Endodermal cell (in vitro differentiated cells): ENCODE measurements around the gene IQCF6. TPM values are rescaled to one million over a fixed set of nuclear protein-coding genes. Genes with fewer than 3 reads are reported as not detected.

Experiments used
- DNase-seq: peaks from one replicate; pipeline ENCODE4 v3.0.0-alpha.2; 2017
- H3K27ac ChIP-seq: 2 replicates; pipeline ENCODE4 v1.5.1; 2013; ENCODE audit warnings: mild to moderate bottlenecking, low read depth, low read length, moderate library complexity
- H3K27me3 ChIP-seq: 2 replicates; pipeline ENCODE4 v1.6.1; 2013; ENCODE audit warnings: mild to moderate bottlenecking, low read length, moderate library complexity; ENCODE audit not compliant: insufficient read depth, control insufficient read depth, poor library complexity, severe bottlenecking
- H3K36me3 ChIP-seq: 2 replicates; pipeline ENCODE4 v1.7.0; 2013; ENCODE audit warnings: mild to moderate bottlenecking, low read length, moderate library complexity; ENCODE audit not compliant: control insufficient read depth, insufficient read depth
- H3K4me1 ChIP-seq: one replicate; pipeline ENCODE4 v1.7.0; 2013; ENCODE audit warnings: low read length; ENCODE audit not compliant: control insufficient read depth, insufficient read depth
- H3K4me3 ChIP-seq: 2 replicates; pipeline ENCODE4 v1.5.1; 2013; ENCODE audit warnings: mild to moderate bottlenecking, low read length, moderate library complexity
- H3K9ac ChIP-seq: 2 replicates; pipeline ENCODE4 v1.6.1; 2013; ENCODE audit warnings: mild to moderate bottlenecking, low read length, moderate library complexity; ENCODE audit not compliant: poor library complexity, severe bottlenecking; ENCODE audit errors: extremely low read depth
- H3K9me3 ChIP-seq: 2 replicates; pipeline ENCODE4 v1.6.1; 2013; ENCODE audit warnings: mild to moderate bottlenecking, low read length, moderate library complexity; ENCODE audit not compliant: control insufficient read depth
- H3K27ac Mint-ChIP-seq: 2 replicates; pipeline ENCODE4 v1.8.0; 2020; ENCODE audit warnings: mixed read lengths
- H3K27me3 Mint-ChIP-seq: 2 replicates; pipeline ENCODE4 v1.8.0; 2021; ENCODE audit warnings: mild to moderate bottlenecking, mixed read lengths; ENCODE audit not compliant: insufficient read depth
- H3K36me3 Mint-ChIP-seq: 2 replicates; pipeline ENCODE4 v1.8.0; 2020; ENCODE audit warnings: low read depth, mixed read lengths
- H3K4me1 Mint-ChIP-seq: 2 replicates; pipeline ENCODE4 v1.8.0; 2020; ENCODE audit warnings: mixed read lengths
- H3K4me3 Mint-ChIP-seq: 2 replicates; pipeline ENCODE4 v1.8.0; 2020; ENCODE audit warnings: mild to moderate bottlenecking, moderate library complexity, mixed read lengths
- H3K9me3 Mint-ChIP-seq: 2 replicates; pipeline ENCODE4 v1.8.0; 2020; ENCODE audit warnings: mild to moderate bottlenecking, mixed read lengths
- CTCF ChIP-seq: fragments of 200-600 bp; sonication (generic); conservative IDR thresholded peaks from 2 replicates; pipeline ENCODE4 v1.5.0; 2021; ENCODE audit warnings: antibody characterized with exemption, mild to moderate bottlenecking
- WGBS, 2 experiments: methylation state at CpG; one replicate each; pipeline versions ENCODE4 v1.1.5 to v1.1.7; 2013; ENCODE audit warnings: missing lambda C conversion rate in 2 of 2, mixed read lengths in 1 of 2; ENCODE audit not compliant: insufficient coverage in 1 of 2, insufficient read length in 1 of 2; 5-methylcytosine and 5-hydroxymethylcytosine counted together
- total RNA-seq, 2 donors: library from RNA; stranded (reverse); fragmentation: NEBNext Ultra II Directional in 1 of 2; extraction: Animal tissue kit (Norgen Biotek cat#: 25700) in 1 of 2; gene quantifications; 2 replicates in 1 of 2; 3 replicates in 1 of 2; pipeline ENCODE4 v1.2.1, GENCODE V29; 2021

IQCF6 gene
- total RNA-seq, 2 donors from 2014 or later, result not detected

- TF ChIP-seq CTCF, result no peak
- H3K9me3 ChIP-seq, result no peaks in the 10 kb centered on the region
- peaks cover 9% of the 10 kb centered on the region for H3K4me1 Mint-ChIP-seq
- peaks cover 1% of the 10 kb centered on the region for H3K9me3 Mint-ChIP-seq
- H3K36me3 Mint-ChIP-seq, result no peaks in the 10 kb centered on the region
- DNase-seq, result no peak
- H3K27me3 Mint-ChIP-seq, result no peaks in the 10 kb centered on the region
- H3K36me3 ChIP-seq, result no peaks in the 10 kb centered on the region
- no peak overlapping the region for H3K27ac ChIP-seq
- WGBS, 2 experiments, result 68 to 85% methylated on average over 4 of the region's 4 CpGs
- no peaks in the 10 kb centered on the region for H3K27me3 ChIP-seq
- no peak overlapping the region for H3K27ac Mint-ChIP-seq
- no peak overlapping the region for H3K4me3 ChIP-seq
- no peaks in the 10 kb centered on the region for H3K4me1 ChIP-seq
- H3K9ac ChIP-seq, result no peak overlapping the region
- H3K4me3 Mint-ChIP-seq, result no peak overlapping the region
Measured at GRCh38 chr3:51815614-51816013, 36.6 kb upstream of the IQCF6 start.

GRCh38 chr3:51814034-51814433, 35.0 kb upstream of the IQCF6 start:
- Histone ChIP-seq H3K9me3 (peaks cover 10% of the 10 kb centered on the region), H3K27me3 (no peaks in the 10 kb centered on the region), H3K4me3 (no peak overlapping the region), H3K36me3 (peaks cover 3% of the 10 kb centered on the region), H3K9ac (no peak overlapping the region), H3K27ac (no peak overlapping the region), H3K4me1 (no peaks in the 10 kb centered on the region)
- no peak for DNase-seq
- H3K36me3 Mint-ChIP-seq, result peaks cover 11% of the 10 kb centered on the region
- no peak overlapping the region for H3K27ac Mint-ChIP-seq
- no peak overlapping the region for H3K4me3 Mint-ChIP-seq
- peaks cover 6% of the 10 kb centered on the region for H3K9me3 Mint-ChIP-seq
- 93 to 100% methylated on average over 2 to 3 of the region's 3 CpGs for WGBS, 2 experiments
- H3K27me3 Mint-ChIP-seq, result no peaks in the 10 kb centered on the region
- peaks cover 5% of the 10 kb centered on the region for H3K4me1 Mint-ChIP-seq
- no peak for TF ChIP-seq CTCF

- peaks cover 15% of the 10 kb centered on the region for H3K9me3 ChIP-seq
- no peak overlapping the region for H3K27ac ChIP-seq
- Mint-ChIP-seq H3K9me3 (peaks cover 10% of the 10 kb centered on the region), H3K27ac (no peak overlapping the region), H3K27me3 (no peaks in the 10 kb centered on the region), H3K4me1 (peaks cover 5% of the 10 kb centered on the region), H3K36me3 (peaks cover 15% of the 10 kb centered on the region), H3K4me3 (no peak overlapping the region)
- DNase-seq, result no peak
- no peak overlapping the region for H3K4me3 ChIP-seq
- WGBS, 2 experiments, result 91 to 100% methylated on average over 1 to 6 of the region's 6 CpGs
- H3K4me1 ChIP-seq, result no peaks in the 10 kb centered on the region
- no peak overlapping the region for H3K9ac ChIP-seq
- H3K27me3 ChIP-seq, result no peaks in the 10 kb centered on the region
- H3K36me3 ChIP-seq, result peaks cover 8% of the 10 kb centered on the region
- no peak for TF ChIP-seq CTCF
Measured at GRCh38 chr3:51813539-51813938, 34.5 kb upstream of the IQCF6 start.
